ENCODE results near the gene CLEC16A.

Gene CLEC16A

DNA sequence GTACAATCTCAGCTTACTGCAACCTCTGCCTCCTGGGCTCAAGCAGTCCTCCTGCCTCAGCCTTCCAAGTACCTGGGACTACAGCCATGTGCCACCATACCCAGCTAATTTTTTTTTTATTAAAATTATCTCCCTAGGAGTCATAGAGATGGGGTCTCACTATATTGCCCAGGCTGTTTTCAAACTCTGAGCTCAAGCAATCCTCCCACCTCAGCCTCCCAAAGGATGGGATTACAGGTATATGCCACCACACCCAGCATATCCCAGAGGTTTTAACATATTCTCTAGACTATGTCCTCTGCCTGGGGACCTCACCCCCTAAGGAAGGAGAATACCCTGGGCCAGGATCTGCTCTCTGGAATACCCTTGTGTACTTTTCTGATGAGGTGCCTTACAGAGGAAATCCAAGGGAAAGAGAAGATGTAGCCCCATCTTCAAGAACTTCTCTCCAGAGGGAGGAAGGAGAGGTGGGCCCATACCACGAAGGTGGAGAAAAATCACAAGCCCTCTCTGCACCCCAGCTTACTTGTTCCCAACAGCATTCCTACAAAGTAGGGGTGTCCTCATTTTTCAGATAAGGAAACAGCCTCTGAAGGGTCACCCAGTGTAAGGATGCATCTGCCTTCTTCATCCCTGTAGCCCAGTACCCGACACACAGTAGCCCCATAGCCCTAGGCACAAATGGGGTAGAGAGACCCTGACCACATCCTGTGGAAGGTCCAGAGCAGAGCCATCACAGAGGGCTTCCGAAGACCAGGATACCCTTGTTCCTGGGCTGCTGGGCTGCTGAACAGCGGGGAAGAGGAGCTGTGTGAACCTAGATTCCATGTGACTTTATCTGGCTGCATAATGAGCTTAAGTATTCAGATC is 160.0 kb downstream of the CLEC16A start:
- no peak for DNase-seq

- no peak for DNase-seq
Observed at GRCh38 chr16:11105038-11105903, 160.9 kb downstream of the CLEC16A start.

DNA sequence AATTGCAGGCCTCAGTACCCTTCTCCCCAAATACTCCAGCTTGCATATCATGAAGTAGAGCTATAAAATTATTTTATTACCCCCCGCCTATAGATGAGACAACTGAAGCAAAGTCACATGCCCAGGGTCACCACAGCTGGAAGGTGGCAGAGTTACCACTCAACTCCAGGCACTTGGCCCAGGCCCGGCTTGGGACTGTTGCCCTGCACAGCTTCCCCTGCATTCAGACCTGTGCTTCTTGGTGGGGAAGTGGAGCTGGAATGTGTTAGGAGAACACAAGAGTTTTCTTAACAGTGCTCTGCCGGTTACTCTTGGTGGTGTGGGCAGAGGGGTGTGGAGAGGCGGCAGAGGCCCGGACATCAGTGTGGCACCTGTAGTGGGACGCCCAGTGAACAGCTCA is 162.4 kb downstream of the CLEC16A start:
- no peak for DNase-seq

GRCh38 chr16:11107780-11108465 is 163.6 kb downstream of the CLEC16A start:
- DNase-seq = no peak

- no peak for DNase-seq
Observed at GRCh38 chr16:11108466-11108805, 164.1 kb downstream of the CLEC16A start.

DNA sequence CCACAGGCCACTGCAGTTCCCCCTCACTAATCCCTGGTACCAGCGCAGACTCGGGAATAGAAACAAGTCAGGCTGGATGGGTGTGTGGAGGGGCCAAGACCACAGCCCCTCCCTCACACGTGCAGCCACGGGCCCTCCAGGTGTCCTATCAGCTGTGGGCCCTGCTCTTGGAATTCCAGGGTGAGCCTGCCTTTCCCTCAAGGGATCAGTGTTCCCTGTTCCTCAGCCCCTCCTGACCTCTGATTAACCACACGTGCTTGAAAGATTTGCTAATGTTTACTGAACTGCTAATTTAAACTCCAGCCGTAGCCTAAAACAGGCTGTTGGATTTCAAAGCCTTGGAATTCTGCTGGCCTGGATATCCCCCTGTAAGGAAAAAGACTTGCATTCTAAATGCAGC is 165.2 kb downstream of the CLEC16A start:
- no peak for DNase-seq

GRCh38 chr16:11111150-11111549 is 166.8 kb downstream of the CLEC16A start:
- DNase-seq = no peak

DNA sequence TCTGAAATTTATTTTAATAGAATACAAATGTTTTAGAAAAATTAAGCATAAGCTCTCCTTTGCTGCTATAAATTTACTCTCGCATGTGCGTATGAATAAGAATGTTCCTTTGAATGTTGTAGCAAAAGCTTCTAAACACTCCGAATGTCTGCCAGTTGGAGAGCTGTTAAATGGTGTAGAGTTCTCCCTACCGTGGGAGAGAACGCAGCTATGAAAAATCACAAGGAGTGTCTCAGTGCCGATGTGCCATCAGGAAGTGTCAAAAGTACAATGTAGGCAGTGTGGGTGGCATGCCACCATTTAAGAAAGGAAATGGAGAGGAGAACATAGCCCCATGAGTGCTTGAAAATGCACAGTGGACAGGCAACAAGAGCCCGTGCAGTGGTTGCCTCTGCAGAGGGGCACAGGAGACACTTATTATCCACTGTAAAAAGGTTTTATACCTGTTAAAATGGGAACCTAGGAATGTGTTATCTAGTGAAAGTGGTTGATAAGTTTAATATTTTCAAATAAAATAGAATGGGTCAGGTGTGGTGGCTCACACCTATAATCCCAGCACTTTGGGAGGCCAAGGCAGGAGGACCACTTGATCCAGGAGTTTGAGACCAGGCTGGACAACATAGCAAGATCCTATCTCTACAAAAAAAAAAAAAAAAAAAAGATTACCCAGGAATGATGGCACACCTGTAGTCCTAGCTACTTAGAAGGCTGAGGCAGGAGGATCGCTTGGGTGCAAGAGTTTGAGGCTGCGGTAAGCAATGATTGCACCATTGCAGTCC is 167.7 kb downstream of the CLEC16A start:
- DNase-seq = no peak

- DNase-seq = no peak
Observed at GRCh38 chr16:11112723-11113348, 168.5 kb downstream of the CLEC16A start.

- DNase-seq = no peak
Observed at GRCh38 chr16:11114366-11115164, 170.2 kb downstream of the CLEC16A start.

GRCh38 chr16:11117576-11118211 is 173.3 kb downstream of the CLEC16A start:
- DNase-seq = no peak

DNA sequence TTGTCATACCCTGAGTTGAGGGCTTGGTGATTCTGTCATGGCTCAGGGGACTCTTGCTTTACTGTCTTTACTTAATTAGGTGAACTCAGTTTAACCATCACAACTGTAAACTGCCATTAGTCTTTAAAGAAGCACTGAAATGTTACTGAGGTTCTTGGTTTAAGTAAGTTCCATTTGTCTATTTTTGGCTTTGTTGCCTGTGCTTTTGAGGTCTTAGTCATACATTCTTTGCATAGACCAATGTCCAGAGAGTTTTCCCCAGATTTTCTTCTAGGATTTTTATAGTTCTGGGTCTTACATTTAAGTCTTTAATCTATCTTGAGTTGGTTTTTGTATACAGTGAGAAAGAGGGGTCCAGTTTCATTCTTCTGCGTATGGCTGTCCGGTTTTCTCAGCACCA is 174.1 kb downstream of the CLEC16A start:
- no peak for DNase-seq

DNA sequence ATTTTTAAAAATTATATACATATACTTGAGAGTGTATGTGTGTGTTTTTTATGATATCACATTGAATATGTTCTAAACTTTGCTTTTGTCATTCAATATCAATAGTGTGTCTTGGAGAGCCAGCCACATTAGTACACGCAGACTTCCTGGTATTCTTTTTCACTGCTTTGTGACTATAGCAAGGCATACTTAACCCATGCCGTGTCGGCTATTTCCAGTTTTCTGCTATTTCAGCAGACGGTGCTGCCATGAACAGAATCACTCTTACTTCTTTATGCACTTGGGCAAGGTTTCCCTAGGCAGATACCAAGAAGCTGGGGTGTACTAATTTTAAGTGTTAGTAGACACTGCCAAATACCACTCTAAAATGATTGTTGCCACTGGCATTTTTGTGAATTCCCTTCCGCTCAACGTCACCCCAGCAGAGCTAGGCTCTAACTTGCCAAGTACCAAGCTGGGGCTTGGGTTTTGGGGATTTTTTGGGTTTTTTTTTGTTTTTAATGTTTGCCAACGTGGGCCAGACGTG is 176.8 kb downstream of the CLEC16A start:
- DNase-seq = no peak

DNA sequence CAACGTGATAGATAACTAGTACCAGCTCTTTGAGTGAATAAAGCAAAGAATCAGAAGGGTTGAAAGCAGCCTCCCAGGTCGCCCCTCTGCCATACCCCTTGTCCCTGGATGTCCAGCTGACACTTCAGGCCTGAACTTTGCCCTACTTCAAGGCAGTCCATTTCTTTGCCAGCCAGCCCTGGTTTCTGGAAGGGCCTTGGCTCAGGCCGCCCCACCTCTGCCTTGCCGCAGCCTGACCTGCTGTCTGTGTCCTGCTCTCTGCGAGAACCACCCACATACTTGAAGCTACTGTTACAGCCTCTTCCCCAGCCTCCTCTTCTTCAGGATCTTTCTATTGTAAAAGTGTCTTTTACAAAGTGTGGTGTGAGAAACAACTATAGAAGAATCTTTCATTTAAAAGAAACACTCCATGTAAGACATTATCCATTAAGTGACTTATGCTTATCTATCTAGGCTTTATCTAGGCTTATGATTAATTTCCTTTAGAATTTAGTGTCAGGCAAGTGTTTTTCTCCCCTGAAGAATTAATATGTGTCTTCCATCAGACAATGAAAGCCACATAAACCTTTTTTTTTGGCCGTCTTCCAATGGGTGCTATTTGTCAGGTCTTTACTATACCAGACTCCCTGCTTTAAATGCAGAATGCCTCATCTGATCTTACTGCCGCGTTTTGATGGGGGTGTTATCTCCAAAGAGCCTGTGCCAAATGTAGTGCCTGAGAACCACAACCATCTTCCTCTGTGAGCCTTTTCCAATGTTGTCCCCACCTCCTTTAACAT is 177.7 kb downstream of the CLEC16A start:
- no peak for DNase-seq

DNA sequence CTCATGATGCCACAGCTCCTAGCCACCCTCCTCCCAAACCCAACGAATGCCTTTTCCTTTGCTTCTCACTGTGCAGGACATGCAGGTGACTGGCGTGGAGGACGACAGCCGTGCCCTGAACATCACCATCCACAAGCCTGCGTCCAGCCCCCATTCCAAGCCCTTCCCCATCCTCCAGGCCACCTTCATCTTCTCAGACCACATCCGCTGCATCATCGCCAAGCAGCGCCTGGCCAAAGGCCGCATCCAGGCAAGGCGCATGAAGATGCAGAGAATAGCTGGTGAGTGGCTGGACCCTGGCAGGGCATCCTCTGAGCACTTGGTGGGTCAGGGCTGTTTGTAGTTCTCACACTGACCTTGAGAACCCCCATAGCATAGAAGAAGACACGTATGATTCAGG is 179.3 kb downstream of the CLEC16A start:
- no peak for DNase-seq

GRCh38 chr16:11125936-11126335 is 181.6 kb downstream of the CLEC16A start:
- DNase-seq = no peak

- no peak for DNase-seq
Observed at GRCh38 chr16:11126399-11127054, 182.2 kb downstream of the CLEC16A start.

GRCh38 chr16:11127610-11128195 is 183.3 kb downstream of the CLEC16A start:
- DNase-seq = no peak

Data from cortex of kidney (tissue), 1 donor.